WERI-Rb-1 (cell line): ENCODE data around the gene MYO1G.
A peak's percentile ranks its signal among the peaks of the same experiment; 100 is the strongest.

ENCODE experiments used
- DNase-seq: peaks from one replicate; pipeline ENCODE4 v3.0.0-alpha.2; 2020
- H3K27ac ChIP-seq: fragments of 250-450 bp; sonication (Bioruptor Pico); 2 replicates; pipeline ENCODE4 v1.5.1; 2020; ENCODE audit warnings: mild to moderate bottlenecking, moderate library complexity
- H3K27me3 ChIP-seq: fragments of 250-450 bp; sonication (Bioruptor Pico); 2 replicates; pipeline ENCODE4 v1.5.1; 2021; ENCODE audit warnings: mild to moderate bottlenecking, low read depth, moderate library complexity; ENCODE audit not compliant: insufficient read depth, severe bottlenecking
- H3K36me3 ChIP-seq: fragments of 250-450 bp; sonication (Bioruptor Pico); 2 replicates; pipeline ENCODE4 v1.5.1; 2020; ENCODE audit warnings: mild to moderate bottlenecking, moderate library complexity
- H3K4me3 ChIP-seq: 2 replicates; pipeline ENCODE4 v1.5.1; 2011; ENCODE audit warnings: low read depth, mild to moderate bottlenecking, control low read depth, low read length
- H3K9me3 ChIP-seq: fragments of 250-450 bp; sonication (Bioruptor Pico); 2 replicates; pipeline ENCODE4 v1.5.1; 2021; ENCODE audit warnings: mild to moderate bottlenecking, moderate library complexity; ENCODE audit not compliant: severe bottlenecking
- TF ChIP-seq, protein P1 (sequence below): IDR thresholded peaks from 2 replicates; pipeline ENCODE4 v1.5.1; 2011; ENCODE audit warnings: low read depth, mild to moderate bottlenecking, control low read depth, inconsistent platforms, low read length

Gene MYO1G

DNA sequence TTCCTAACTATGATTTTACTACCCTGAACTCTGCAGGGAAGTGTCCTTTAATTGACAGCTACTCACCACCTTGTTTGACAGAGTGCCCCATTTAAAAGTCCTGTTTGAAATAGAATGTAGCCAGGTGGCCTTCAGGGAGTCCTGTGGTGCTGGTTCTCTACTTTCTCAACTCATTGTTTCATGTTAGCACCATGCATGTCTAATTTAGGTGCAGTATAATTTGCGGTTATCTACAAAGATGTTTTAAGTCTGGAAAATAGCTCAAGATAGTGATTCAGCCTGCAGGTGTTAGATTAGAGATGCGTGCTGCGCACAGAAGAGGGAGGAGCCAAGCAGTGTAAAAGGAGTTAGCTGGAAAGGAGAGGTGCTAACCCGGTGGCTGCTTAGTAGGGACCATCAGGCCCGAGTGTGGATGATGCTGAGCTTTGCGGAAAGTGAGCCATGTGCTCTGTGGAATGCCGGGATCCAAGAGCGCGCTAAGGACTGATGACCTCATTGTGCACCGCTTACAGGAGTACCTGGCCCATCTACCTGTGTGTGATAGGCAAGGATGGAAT lies 22.4 kb upstream of the MYO1G start:
- peak overlapping the region; percentile 86 for H3K4me3 ChIP-seq
- H3K9me3 ChIP-seq = no peaks in the 10 kb centered on the region
- TF ChIP-seq, protein P1, sequence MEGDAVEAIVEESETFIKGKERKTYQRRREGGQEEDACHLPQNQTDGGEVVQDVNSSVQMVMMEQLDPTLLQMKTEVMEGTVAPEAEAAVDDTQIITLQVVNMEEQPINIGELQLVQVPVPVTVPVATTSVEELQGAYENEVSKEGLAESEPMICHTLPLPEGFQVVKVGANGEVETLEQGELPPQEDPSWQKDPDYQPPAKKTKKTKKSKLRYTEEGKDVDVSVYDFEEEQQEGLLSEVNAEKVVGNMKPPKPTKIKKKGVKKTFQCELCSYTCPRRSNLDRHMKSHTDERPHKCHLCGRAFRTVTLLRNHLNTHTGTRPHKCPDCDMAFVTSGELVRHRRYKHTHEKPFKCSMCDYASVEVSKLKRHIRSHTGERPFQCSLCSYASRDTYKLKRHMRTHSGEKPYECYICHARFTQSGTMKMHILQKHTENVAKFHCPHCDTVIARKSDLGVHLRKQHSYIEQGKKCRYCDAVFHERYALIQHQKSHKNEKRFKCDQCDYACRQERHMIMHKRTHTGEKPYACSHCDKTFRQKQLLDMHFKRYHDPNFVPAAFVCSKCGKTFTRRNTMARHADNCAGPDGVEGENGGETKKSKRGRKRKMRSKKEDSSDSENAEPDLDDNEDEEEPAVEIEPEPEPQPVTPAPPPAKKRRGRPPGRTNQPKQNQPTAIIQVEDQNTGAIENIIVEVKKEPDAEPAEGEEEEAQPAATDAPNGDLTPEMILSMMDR = no peak
- no peaks in the 10 kb centered on the region for H3K27me3 ChIP-seq
- peaks cover 8% of the 10 kb centered on the region for H3K36me3 ChIP-seq
- H3K27ac ChIP-seq = peak overlapping the region; percentile 92
- peak; percentile 36 for DNase-seq

DNA sequence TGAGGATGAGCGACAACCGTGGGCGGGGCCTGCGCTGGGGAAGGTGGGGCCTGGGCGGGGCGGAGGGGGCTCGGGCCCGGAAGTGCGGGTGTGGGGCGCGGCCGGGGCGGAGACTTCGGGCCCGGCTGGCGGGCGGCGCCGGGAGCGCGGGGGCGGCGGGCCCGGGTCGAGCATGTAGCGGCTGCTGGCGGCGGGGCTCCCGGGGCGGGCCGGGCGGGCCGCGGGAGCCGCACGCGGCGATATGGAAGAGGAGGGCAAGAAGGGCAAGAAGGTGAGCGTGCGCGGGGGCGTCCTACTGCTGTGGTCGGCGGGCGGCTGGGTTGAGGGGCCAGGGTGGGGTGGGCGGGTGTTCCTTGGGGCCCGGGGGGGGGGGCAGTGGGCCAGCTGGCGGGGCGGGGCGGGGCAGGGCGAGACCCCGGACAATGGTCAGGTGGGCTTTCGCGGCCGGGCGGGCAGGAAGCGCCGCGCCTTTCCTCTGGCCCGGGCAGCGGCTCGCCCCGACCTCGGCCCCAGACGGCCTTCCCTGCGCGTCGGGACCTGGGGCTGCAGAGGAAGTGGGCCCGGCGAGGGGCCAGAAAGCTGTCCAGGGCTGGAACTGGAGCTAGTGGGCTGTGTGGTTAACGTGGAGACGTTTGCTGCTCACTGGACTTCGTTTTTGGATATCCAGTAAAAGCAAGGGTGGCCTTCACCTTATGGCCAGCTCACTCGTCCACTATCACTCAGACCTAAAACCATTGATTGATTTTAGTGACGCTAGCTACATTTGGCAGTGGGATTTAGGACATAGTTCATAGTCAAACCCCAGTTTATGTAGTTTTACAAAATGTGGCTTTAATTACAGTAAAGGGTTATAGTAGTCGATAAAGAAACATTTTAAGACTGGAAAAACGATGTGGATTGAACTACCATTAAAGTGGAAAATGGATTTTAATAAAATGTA lies 21.5 kb upstream of the MYO1G start, which contains the start of gene CCM2:
TSS of gene CCM2 (plus strand) at position 109 of the 940 bp plus-strand sequence. CDS start at position 242, 133 bp downstream.
- Histone ChIP-seq H3K27me3 (no peaks in the 10 kb centered on the region), H3K9me3 (no peaks in the 10 kb centered on the region), H3K27ac (peak within 1 kb of the TSS; percentile 97), H3K4me3 (peak within 1 kb of the TSS; percentile 91), H3K36me3 (peaks cover 8% of the 10 kb centered on the region)
- TF ChIP-seq, protein P1 = no peak
- no peak for DNase-seq

DNA sequence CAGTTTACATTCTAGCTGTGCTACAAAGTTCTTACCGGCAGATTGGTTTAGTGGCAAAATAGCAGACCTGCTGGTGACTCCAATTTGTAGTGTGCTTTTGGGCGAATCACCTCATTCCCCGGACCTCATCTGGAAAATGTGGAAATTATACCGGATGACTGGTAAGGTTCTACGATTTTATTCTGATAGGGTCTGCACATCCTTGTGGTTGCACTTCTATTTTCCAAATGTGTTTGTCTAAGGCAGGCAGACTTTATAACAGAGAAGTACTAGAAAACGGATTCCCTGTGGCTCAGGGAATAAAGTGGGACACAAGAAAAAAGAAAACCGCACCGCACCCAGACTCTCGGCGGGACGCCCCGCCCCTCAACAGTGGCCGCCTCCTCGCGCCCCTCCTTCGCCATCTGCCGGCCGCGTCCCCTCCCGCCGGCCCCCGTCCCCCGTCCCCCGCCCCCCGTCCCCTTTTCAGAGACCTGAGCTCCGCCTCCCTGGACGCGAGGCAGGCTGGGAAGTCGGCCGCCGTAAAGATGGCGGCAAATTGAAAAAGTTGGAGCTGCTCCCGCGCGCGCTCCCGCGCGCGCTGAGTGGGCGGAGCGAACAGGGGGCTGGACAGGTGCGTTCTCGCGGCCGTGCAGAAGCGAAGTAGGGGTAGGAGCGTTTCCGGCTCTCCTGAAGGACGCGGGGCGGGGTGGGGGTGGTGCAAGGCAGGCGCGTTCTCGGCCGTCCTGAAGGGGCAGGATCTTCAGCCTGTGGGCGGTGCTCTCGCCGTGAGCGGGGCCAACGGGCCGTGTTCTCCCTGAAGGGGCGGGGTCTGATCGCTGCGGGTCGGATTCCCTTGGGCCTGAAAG lies 20.7 kb upstream of the MYO1G start:
- Histone ChIP-seq H3K36me3 (peaks cover 8% of the 10 kb centered on the region), H3K4me3 (peak overlapping the region; percentile 91), H3K27ac (peak overlapping the region; percentile 97), H3K27me3 (no peaks in the 10 kb centered on the region), H3K9me3 (no peaks in the 10 kb centered on the region)
- DNase-seq = peak; percentile 100
- TF ChIP-seq, protein P1 = no peak

DNA sequence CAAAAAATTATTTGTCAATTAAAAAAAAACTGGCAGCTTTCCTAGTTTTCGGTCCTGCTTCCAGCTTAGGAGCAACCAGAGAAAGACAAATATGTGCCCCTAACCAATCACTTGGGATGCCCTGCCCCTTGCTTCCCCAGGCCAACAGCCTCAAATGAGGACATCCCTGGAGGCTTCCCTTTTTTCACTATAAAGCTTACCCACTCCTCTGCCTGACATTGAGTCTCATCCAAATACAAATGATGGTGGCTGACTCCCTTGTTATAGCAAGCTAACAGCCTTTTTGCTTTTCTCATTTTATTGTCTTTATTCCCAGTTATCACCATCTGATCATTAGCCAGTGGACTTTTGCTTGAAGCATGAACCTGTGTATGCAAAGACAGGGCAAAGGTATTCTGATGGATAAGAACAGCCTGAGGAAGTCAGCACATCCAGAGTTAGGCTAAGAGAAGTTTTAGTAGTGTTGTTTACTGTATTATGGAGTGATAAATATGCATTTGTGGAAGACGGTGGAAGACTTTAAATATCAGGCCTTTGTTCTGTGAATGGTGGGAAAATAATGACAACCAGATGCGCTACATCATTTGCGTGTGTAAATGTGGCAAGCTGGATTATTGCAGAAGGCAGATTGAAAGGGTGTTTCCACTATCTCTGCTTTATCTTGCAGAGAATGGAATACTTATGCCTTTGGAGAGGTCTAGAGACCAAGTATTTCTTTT lies 19.5 kb upstream of the MYO1G start:
- H3K4me3 ChIP-seq = peak overlapping the region; percentile 91
- peaks cover 8% of the 10 kb centered on the region for H3K36me3 ChIP-seq
- no peaks in the 10 kb centered on the region for H3K9me3 ChIP-seq
- DNase-seq = no peak
- no peaks in the 10 kb centered on the region for H3K27me3 ChIP-seq
- peak overlapping the region; percentile 97 for H3K27ac ChIP-seq
- TF ChIP-seq, protein P1 = no peak
